Measurements from ENCODE around the gene FAM107B. TPM values are rescaled to one million over a fixed set of nuclear protein-coding genes. Genes with fewer than 3 reads are reported as not detected.
"Not testable (repeated sequence)": the region's sequence is repeated elsewhere in the genome, so short reads cannot be mapped to it uniquely, and the experiment has no call there.

FAM107B gene
- total RNA-seq, 2 experiments from 2014 or later = 114 to 121 TPM

DNA sequence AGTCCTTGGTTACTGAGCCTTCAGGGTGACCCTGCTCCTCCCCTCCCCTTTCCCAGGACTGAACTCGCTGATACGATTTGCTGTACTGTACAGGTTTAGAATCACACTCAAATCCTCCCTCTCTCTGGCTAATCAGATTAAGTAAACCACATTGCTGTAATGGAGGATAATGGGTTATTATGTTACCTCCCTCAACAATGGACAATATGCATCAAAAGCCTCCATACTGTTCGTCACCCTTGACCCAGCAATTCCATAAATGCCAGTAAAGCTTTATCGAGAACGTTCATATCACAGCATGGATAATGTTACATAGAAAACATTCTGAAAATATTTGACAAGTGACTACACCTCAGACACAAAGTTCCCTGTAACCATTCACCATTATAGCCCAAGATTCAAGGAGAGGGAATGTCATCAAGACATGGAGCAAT lies 61.7 kb downstream of the FAM107B start:
- no peaks in the 10 kb centered on the region for H3K27me3 Mint-ChIP-seq
- no peaks in the 10 kb centered on the region for H3K9me3 Mint-ChIP-seq
- ATAC-seq (no peak), DNase-seq (no peak)
- H3K4me1 Mint-ChIP-seq (ENCODE audit: low read depth) = peaks cover 3% of the 10 kb centered on the region
- H3K36me3 Mint-ChIP-seq (ENCODE audit: low read depth) = no peaks in the 10 kb centered on the region
- ChIA-PET POLR2A (no interaction called here), CTCF (no interaction called here)
- intact Hi-C loops (cut with micrococcal nuclease) = no loop called here
- TF ChIP-seq, protein P1, sequence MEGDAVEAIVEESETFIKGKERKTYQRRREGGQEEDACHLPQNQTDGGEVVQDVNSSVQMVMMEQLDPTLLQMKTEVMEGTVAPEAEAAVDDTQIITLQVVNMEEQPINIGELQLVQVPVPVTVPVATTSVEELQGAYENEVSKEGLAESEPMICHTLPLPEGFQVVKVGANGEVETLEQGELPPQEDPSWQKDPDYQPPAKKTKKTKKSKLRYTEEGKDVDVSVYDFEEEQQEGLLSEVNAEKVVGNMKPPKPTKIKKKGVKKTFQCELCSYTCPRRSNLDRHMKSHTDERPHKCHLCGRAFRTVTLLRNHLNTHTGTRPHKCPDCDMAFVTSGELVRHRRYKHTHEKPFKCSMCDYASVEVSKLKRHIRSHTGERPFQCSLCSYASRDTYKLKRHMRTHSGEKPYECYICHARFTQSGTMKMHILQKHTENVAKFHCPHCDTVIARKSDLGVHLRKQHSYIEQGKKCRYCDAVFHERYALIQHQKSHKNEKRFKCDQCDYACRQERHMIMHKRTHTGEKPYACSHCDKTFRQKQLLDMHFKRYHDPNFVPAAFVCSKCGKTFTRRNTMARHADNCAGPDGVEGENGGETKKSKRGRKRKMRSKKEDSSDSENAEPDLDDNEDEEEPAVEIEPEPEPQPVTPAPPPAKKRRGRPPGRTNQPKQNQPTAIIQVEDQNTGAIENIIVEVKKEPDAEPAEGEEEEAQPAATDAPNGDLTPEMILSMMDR (IDR thresholded peaks at IDR 0.05) = no peak
- no peak overlapping the region for H3K4me3 Mint-ChIP-seq
- no peak overlapping the region for H3K27ac Mint-ChIP-seq

DNA sequence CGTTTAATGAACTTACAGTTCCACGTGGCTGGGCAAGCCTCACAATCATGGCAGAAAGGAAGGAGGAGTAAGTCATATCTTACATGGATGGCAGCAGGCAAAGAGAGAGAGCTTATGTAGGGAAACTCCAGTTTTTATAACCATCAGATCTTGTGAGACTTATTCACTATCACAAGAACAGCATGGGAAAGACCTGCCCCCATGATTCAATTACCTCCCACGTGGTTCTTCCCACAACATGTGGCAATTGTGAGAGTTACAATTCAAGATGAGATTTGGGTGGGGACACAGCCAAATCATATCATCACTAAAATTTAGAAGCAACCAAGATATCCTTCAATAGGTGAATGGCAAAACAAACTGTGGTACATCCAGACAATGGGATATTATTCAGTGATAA lies 65.4 kb downstream of the FAM107B start:
- H3K4me3 Mint-ChIP-seq; H3K27ac Mint-ChIP-seq; H3K9me3 Mint-ChIP-seq; POLR2A ChIA-PET; intact Hi-C loops (cut with micrococcal nuclease); H3K4me1 Mint-ChIP-seq (ENCODE audit: low read depth); H3K36me3 Mint-ChIP-seq (ENCODE audit: low read depth); H3K27me3 Mint-ChIP-seq; CTCF ChIA-PET; ATAC-seq: not testable (repeated sequence)
- peak; percentile 10 for DNase-seq

DNA sequence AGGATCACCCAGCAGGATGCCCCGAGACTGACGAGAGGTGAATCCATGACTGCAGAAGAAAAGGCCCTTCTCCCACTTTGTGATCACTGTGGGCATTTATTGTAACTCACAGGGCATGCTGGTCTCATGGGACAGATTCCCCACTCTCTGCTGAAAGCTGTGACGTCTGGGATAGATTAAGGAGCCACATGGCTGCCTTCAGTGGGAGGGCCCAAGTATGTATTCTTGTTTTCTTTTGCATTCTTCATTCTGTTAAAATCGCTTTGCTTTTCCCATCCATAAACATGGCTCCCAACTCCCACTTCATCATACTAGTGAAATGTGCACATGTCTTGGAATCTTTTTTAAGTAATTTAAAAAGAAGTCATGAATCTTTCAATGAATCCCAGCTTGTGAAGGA lies 67.2 kb downstream of the FAM107B start:
- no peaks in the 10 kb centered on the region for H3K9me3 Mint-ChIP-seq
- no peak for ATAC-seq
- CTCF ChIA-PET = no interaction called here

DNA sequence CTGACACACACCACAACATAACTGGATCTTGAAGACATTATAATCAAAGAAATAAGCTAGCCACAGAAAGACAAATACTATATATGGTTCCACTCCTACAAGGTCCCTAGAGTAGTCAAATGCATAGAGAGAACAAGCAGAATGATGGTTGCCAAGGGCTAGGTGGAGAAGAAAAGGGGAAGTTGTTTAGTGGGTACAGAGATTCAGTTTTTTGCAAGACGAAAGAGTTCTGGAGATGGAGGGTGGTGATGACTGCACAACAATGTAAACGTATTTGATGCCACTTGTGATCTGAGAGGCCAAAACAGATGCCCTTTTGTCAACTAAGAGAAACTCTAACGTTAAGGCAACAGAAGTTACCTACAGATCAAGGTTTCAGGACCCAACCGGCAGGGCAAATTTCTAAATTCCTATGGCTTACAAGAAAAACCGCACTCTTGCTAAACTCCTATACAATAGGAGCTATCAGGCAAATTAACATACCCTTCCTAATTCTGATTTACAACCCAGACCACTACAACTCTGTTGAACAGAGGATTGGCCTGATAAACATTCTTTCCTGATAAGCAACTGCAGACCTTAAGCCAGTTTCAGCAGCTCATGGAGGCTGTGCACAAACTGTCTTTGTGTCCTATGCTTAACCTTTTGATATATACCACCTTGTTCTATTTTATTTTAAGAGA lies 69.0 kb downstream of the FAM107B start:
- CTCF ChIA-PET = interaction anchor here (0.6 to 0.8 kb wide), 2 partner anchors 162 to 1020 kb away, joined by 3 to 4 read pairs; no protein-coding TSS in a partner anchor
- POLR2A ChIA-PET = interaction anchor here (0.6 kb wide), 1 partner anchor 90 kb away, joined by 3 read pairs; no protein-coding TSS in a partner anchor
- DNase-seq (no peak), ATAC-seq (no peak)
- H3K4me3 Mint-ChIP-seq = no peak overlapping the region
- H3K9me3 Mint-ChIP-seq = no peaks in the 10 kb centered on the region
- intact Hi-C loops (cut with micrococcal nuclease) = no loop called here
- TF ChIP-seq, protein P1 (IDR thresholded peaks at IDR 0.05) = no peak
- no peak overlapping the region for H3K27ac Mint-ChIP-seq
- H3K4me1 Mint-ChIP-seq (ENCODE audit: low read depth) = peaks cover 3% of the 10 kb centered on the region
- H3K36me3 Mint-ChIP-seq (ENCODE audit: low read depth) = no peaks in the 10 kb centered on the region
- H3K27me3 Mint-ChIP-seq = no peaks in the 10 kb centered on the region

More for the DNA sequence above, 67.2 kb downstream of the FAM107B start:
- Mint-ChIP-seq H3K4me3 (no peak overlapping the region), H3K4me1 (ENCODE audit: low read depth) (peaks cover 3% of the 10 kb centered on the region), H3K36me3 (ENCODE audit: low read depth) (no peaks in the 10 kb centered on the region), H3K27me3 (no peaks in the 10 kb centered on the region), H3K27ac (no peak overlapping the region)
- DNase-seq = no peak
- intact Hi-C loops (cut with micrococcal nuclease) = no loop called here
- TF ChIP-seq, protein P1 (IDR thresholded peaks at IDR 0.05) = no peak
- POLR2A ChIA-PET = interaction anchor here (1.5 kb wide), 1 partner anchor 22 kb away, joined by 3 read pairs; no protein-coding TSS in a partner anchor

DNA sequence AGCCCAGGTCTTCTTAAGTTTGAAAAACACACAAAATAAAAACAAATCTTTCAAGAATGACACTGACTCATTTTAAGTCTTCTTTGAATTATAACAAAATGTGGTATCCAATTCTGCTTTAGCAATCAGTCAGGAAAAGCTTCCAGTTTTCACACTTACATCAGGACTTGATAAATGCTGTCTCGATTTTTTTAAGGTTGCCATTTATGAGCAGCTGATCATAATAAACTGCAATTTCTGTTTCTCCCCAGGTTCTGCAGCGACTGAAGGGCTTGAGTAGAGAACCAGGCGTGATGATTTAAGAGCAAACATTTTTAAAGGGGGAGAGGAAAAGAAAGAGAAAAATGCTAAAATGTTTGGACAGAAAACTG lies 71.1 kb downstream of the FAM107B start:
- no peaks in the 10 kb centered on the region for H3K27me3 Mint-ChIP-seq

More for the DNA sequence above, 71.1 kb downstream of the FAM107B start:
- TF ChIP-seq, protein P1 (IDR thresholded peaks at IDR 0.05) = no peak
- DNase-seq (no peak), ATAC-seq (no peak)
- H3K4me1 Mint-ChIP-seq (ENCODE audit: low read depth) = no peaks in the 10 kb centered on the region
- H3K4me3 Mint-ChIP-seq = no peak overlapping the region
- intact Hi-C loops (cut with micrococcal nuclease) = no loop called here
- CTCF ChIA-PET = no interaction called here
- no peak overlapping the region for H3K27ac Mint-ChIP-seq
- POLR2A ChIA-PET = no interaction called here
- no peaks in the 10 kb centered on the region for H3K36me3 Mint-ChIP-seq (ENCODE audit: low read depth)
- peaks cover 5% of the 10 kb centered on the region for H3K9me3 Mint-ChIP-seq

Data from activated CD8-positive, alpha-beta T cell treated with anti-CD3 and anti-CD28 coated beads for 36 hours (primary cell).